Endothelial cell of umbilical vein (primary cell): ENCODE measurements around the gene SPTBN4.

ENCODE experiments used
- EZH2 ChIP-seq: IDR thresholded peaks from 2 replicates; pipeline ENCODE4 v1.6.1; 2012; ENCODE audit warnings: borderline replicate concordance, low read depth, mild to moderate bottlenecking, moderate library complexity, low read length, inconsistent platforms; ENCODE audit not compliant: severe bottlenecking
- POLR2AphosphoS5 ChIP-seq: IDR thresholded peaks from 2 replicates; pipeline ENCODE4 v1.6.1; 2012; ENCODE audit warnings: low read depth, mild to moderate bottlenecking, control low read depth, low read length, moderate library complexity; ENCODE audit not compliant: insufficient read depth
- TF ChIP-seq, protein P1 (sequence below), 2 donors: IDR thresholded peaks; 1 replicate in 1 of 2; 2 replicates in 1 of 2; pipeline ENCODE4 v1.5.1; 2011; ENCODE audit warnings: low read length in 2 of 2, mild to moderate bottlenecking in 2 of 2, moderate library complexity in 2 of 2, control low read depth in 1 of 2, inconsistent platforms in 1 of 2, low read depth in 1 of 2; ENCODE audit not compliant: insufficient read depth in 1 of 2; ENCODE audit errors: extremely low read depth in 1 of 2

DNA sequence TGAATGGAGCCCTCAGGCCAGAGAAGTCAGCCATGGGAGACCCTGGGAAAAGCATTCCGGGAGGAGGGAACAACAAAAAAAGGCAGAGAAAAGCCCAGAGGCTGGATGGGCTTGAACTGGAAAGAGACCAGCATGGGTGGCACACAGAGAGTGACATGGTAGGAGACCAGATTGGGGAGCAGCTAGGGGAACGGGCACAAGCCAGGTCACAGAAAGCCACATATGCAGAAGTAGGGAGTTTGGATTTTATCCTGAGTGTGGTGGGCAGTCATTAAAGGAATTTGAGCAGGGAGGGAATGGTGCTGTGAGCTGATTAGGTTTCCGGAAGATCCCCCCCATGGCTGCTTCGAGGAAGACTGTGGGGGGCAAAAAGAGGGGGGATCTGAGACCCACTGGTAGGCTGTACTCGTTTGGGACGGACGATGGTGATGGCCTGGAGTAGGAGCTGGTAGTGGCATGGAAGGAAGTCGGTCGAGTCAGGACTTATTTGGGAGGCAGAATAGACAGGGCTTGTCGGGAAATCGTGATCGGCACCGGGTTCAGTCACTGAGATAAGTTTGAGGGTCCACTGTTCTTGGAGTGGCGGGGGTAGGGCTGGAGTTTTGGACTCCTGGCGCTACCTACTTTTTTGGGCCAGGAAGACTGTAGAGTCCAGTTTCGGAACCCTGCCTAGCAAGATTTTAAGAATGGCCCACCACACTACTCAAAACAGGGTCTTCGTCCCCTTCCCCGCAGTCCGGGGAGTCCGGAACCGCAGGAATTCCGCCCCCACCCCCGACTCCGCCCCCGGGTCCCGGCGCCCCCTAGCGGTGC lies 42.0 kb upstream of the SPTBN4 start:
- TF ChIP-seq, protein P1, sequence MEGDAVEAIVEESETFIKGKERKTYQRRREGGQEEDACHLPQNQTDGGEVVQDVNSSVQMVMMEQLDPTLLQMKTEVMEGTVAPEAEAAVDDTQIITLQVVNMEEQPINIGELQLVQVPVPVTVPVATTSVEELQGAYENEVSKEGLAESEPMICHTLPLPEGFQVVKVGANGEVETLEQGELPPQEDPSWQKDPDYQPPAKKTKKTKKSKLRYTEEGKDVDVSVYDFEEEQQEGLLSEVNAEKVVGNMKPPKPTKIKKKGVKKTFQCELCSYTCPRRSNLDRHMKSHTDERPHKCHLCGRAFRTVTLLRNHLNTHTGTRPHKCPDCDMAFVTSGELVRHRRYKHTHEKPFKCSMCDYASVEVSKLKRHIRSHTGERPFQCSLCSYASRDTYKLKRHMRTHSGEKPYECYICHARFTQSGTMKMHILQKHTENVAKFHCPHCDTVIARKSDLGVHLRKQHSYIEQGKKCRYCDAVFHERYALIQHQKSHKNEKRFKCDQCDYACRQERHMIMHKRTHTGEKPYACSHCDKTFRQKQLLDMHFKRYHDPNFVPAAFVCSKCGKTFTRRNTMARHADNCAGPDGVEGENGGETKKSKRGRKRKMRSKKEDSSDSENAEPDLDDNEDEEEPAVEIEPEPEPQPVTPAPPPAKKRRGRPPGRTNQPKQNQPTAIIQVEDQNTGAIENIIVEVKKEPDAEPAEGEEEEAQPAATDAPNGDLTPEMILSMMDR (IDR thresholded peaks at IDR 0.05; ENCODE audit: extremely low read depth in 1 of 2, insufficient read depth in 1 of 2, low read depth in 1 of 2, low read length in 2 of 2) = no peak
- no peak for TF ChIP-seq POLR2AphosphoS5
- no peak for TF ChIP-seq EZH2
